Cortex of kidney (tissue), 1 donor: ENCODE data around the gene DBH.

ENCODE experiments used
- DNase-seq: peaks from one replicate; lab custom pipeline; 2025; lab: John Stamatoyannopoulos, UW

Gene DBH

DNA sequence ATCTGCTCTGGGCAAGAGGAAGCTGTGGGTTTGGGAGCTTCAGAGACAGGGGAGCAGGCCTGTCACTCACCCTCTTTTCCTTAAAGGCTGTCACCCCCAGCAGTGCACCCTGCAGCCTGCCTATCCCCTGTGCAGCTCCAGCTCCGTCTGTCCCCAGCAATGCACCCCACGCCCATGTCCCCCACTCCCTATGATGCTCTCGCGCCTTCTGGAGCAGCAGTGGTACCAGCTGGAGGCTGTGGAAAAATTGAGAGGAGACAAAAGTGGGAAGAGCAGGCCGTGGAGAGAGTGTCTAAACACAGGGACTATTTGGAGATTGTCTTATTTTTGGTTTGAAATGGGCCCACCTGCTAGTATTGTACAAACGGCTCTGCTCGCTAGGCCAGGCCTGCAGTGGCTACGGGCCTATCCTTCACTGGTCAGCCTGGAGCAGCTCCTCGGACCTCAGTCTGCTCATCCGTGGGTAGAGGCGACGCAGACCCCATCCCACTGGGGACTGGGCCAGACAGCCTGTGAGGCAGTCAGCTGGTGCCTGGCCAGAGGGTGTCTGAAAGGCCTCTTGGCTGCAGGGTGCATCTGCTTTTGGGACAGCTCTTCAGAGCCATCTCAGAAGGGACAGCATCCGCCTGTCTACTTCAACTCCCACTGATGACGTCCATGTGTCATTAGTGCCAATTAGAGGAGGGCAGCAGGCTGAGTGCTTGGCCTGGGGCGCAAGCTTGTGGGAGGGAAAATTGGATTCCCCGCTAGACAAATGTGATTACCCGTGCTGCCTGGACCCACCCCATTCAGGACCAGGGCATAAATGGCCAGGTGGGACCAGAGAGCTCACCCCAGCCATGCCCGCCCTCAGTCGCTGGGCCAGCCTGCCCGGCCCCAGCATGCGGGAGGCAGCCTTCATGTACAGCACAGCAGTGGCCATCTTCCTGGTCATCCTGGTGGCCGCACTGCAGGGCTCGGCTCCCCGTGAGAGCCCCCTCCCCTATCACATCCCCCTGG, at the start of gene DBH:
TSS of gene DBH (plus strand) at position 831 of the 999 bp plus-strand sequence. CDS start at position 840, 9 bp downstream.
- no peak for DNase-seq

DNA sequence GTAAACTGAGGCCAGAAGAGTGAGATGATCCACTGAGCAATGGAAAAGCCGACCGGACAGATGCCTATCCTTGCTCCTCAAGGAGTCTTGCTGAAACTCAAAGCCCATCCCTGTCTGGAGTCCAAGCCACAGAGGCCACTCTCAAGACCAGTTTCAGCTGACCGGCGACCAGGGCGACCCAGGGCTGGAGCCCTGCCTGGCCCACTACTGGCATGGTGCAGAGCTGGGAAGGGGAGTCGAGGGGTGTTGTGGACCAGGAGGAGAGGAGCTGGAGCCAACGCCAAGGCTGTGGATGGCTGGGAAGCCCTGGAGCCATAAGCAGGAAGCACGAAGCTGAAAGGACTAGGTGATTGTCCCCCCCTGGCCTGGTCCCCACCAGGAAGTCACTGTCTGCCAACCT, 49.1 kb upstream of the DBH start:
- DNase-seq, result no peak

DNA sequence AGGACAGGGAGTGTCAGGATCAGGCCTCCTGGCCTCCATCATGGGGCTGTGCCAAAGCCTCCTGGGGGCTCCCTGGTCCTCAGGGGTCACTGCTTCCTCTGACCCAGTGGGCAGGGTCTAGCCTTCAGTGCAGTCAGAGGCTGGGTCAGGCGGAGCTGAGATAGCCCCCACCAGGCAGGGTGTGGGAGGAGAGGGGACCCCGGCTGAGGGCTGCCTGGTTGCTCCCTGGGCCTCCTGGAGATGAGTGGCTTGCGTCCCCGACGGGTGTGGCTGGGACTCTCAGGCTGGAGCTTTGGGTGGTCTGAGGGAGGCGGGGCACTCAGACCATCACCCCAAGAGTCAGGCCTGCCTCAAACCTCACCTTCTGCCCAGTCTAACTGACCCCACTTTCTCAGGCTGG, 48.7 kb upstream of the DBH start:
- no peak for DNase-seq

DNA sequence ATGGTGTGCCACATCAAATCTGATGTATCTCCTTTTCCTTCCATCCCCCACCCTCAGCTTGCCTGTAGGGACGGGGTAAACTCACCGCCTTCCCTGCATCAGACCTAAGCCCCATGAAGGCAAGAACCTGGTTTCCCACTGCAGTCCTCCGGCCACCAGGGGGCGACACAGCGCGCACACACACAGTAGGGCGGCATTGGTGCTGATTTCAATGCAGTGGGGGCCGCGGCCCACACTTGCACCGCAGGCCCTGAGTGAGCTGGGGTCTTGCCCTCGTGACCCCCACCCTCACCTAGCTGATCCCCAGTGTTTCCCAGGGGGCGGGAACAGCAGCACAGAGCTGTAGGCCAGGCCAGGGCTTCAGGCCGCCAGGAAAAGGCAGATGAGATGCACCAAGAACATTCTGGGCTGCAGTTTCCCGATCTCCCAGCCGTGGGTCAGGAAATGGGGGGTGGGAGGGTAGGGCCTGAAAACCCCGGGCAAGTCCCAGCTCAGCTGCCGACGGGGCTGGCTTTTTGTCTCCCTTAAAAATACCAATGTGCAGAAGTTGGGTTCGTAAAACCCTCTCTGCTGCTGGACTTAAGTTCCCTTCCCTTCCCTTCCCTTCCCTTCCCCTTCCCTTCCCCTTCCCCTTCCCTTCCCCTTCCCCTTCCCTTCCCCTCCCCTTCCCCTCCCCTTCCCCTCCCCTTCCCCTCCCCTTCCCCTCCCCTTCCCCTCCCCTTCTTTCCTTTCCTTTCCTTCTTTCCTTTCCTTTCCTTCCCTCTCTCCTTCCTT, 46.5 kb upstream of the DBH start:
- no peak for DNase-seq

DNA sequence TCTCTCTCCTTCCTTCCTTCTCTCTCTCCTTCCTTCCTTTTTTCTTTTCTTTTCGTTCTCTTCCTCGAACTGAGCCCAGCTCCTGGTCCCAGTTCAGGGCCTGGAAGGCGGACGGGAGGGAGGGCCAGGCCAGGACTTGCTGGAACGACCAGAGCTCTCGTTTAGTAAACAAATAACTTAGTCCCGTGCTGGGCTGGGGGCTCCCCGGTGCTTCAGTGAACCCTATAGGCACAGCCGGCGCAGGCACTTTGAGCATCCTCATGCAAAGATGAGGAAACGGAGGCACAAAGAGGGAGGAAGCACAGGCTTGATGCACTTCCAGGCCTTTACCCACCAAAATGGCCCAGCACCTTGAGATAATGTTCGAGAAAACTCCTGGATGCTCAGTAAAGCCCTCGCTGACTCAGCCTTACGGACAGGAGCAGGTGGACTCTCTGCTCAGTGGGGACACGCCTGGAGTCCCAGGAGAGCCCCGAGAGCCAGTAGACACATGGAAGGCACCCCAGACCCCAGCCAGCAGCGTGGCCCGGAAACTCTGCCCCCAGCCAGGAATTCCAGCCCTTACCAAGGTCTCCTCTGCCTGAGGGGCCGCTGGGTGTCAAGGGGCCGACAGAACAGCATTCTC, 45.8 kb upstream of the DBH start:
- DNase-seq, result no peak

DNA sequence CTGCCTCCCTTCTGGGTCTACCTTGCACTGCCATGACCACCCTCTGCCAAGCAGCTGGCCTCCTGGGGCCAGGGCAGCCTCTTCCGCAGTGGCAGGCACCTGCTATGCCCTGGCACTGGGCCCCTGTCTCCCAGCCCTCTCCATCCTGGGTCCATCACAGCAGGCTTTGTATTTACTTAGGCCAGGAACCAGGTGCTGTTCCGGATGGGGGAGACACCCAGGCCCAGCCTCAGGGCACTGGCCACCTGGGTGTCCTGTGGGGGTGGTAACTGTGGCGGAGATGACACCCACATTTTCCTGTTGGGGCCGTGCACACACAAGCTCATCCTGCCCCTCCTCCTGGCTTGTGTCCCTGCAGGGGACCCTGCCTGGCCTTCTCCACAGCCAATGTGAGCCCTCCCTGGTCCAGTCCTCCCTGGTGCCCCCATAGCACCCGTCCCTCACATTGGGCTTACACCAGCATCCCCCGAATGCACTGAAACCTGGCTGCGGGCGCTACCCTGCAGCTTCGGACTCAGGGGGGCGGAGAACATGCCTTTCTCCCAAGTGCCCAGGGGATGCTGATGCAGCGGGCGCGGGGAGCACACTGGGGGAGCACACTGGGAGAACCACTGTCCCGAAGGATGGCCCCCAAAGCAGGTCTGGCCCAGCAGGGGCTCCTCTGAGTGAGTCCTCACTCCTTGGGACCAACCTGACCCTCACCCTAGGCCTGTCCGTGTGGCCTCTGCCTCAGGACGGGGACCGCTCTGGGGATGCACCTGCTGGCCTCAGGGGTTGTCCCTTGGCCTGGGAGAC, 44.9 kb upstream of the DBH start:
- no peak for DNase-seq

DNA sequence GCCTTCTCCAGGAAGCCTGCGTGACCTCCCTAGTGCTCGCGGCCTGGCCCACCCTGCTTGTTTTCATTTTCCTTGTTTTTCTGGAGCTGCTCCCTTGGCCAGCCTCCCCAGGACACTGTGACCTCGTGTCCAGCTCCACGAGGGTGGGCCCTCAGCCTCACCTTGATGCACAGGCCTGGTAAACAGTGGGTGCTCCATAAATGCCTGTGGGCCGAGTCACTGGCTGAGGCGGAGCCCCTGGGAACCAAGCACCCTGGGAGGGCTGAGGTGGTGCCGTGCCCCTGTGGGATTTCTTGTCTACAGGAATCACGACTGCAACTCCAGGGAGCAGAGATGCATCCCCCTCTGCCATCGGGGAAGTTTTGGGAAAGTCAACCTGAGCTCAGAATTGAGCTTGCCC, 44.2 kb upstream of the DBH start:
- no peak for DNase-seq

DNA sequence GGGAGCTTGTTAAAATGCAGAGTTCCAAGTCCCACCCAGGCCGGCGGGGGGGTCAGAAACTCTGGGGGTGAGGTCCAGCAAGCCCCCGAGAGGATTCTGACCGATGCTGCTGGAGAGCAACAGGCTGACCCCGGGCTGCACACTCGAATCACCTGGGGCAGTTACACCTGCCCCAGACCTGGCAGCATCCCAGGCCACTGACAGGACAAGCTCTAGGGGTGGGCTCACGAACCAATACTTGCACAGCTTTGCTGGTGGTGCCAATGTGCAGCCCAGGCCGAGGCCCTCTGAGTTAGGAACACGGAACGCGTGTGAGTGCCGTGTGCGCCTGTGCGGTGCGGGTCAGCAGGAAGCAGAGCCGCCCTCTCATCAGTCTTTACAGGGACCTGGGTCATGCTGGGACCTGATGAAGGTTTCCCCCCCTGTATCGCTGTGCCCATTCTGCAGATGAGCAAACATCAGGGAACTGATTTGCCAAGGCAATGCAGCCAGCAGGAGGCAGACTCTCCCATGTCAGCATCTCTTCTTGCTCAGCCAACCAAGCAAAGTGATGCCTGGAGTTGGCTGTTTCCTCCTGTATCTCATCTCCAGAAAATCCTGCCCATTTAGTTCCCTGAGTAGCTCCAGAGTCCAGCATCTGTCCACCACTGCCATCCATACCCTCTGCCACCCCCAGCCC, 43.3 kb upstream of the DBH start:
- no peak for DNase-seq

DNA sequence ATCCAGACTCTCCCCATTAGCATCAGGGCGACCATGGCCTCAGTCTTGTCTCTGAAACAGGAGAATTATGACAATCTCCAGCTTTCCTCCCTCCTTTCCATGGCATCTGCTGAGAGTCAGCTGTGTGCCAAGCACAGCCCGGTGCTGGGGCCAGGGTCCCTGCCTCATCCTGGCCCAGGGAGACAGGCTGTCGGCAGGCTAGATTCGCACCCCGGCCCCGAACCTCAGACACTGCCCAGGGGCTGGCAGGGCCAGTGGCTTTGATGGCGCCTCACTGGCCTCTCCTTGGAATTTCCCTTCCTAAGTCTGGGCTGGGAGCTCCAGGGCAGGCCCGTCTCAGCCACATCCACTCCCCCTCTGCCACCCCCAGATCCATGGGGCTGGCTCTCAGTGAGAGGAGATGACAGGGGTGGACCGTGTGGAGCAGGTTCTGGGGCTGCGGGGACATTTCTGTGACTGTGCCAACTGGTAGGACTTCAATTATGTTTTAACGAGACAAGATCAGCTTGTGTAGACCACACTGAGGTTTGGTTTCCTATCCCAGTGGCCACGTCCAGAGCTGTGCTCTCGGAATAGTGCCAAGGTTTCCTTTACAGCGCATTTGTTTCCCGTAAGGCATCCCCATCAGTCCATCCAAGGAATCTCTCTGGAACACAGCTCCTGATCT, 42.4 kb upstream of the DBH start:
- DNase-seq, result no peak

DNA sequence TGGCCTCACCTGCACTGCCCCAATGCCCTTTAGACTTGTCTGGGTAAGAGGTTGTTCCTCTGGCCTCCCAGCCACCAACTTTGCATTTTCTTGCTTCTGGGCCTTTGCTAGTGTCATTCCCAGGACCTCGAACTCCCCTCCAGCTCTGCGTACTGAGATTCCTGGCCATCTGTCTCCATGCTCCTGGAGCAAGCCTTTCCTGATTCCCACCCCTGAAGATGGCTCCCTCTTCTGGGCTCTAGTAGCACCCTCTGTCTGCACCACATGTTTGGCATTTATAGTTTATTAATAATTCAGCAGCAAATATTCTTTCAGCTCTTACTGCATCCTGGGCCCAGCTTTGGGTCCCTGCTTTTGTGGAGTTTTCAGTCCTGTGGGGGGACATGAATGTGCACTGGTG, 41.9 kb upstream of the DBH start:
- no peak for DNase-seq

DNA sequence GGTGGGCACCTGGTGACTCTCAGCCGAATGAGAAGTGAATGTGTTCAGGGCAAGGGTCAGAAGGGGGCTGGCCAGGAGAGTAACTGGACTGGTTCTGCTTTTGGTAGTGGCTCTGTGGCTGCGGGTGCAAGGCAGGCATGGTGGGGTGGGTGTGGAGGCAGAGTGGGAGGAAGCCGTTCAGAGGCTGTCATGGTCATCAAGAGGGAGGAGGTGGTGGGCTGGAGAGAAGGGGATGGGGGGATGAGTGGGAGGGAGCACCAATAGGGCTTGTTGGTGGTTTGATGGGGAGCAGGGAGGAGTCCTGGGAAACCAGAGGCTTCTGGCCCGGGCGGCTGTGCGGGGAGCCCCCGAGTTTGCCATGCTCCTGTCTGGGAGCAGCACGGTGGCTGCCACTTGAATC, 40.3 kb upstream of the DBH start:
- DNase-seq, result no peak

DNA sequence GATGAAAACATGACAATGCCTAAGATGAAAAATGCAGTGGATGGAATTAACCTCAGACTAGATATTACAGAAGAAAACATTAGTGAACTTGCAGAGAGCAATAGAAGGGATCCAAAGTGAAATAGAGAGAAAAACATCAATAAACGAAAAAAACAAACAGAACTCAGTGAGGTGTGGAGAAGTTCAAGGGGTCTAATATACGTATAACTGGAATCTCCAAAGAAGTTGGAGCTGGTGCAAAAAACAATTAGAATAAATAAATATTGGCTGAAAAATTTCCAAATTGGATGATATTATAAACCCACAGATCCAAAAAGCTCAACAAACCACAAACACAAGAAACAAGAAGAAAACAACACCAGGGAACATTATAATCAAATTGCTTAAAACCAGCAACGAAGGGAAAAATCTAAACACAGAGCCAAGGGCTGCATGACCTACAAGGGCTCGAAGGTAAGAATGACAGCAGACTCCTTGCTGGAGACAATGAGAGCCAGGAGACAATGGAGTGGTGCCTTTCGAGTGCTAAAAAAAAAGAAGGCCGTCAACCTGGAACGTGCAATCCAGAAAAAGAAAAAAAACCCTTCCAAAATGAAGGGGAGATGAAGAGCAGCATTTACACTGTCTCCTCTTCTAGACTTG, 38.7 kb upstream of the DBH start:
- no peak for DNase-seq

DNA sequence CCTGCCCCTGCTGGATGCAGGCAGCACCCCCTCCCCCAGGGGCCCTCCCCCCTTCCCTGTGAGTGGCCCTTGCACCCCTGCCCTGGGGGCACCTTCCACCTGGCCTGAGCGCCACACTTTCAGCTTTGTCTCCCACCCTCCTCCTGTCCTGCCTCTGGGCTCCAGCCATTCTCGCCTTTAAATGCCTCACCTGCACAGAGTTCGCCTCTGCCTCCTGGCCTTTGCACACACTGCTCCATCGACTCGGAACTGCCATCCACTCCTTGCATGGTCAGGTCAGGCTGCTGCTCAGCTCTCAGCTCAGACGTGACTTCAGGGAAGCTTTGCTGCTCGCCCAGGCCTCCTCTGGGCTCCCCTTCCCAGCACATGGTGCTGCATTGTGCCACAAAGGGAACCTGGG, 37.2 kb upstream of the DBH start:
- DNase-seq, result no peak

DNA sequence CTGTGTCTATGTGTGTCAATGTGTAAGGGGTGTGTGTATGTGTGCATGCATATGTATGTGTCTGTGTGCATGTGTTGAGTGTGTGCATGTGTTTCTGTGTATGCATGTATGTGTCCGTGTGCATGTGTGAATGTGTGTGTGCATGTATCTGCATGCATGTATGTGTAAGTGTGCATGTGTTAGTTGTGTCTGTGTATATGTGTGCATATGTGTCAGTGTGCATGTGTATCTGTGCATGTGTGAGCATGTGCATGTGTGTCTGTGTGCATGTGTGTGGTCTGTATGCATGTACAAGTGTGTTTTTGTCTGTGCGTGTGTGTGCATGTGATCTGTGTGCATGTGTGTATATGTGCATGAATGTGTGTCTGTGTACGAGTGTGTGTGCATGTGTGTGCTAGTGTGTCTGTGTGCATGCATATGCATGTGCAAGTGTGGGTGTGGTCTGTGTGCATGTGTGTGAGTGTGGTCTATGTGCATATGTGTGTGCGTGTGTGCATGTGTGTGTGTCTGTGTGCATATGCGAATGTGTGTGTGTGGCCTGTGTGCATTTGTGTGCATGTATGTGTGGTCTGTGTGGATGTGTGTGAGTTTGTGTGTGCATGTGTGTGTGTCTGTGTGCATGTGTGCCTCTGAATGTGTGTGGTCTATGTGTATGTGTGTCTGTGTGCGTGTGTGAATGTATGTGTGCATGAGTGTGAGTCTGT, 36.5 kb upstream of the DBH start:
- DNase-seq, result no peak

DNA sequence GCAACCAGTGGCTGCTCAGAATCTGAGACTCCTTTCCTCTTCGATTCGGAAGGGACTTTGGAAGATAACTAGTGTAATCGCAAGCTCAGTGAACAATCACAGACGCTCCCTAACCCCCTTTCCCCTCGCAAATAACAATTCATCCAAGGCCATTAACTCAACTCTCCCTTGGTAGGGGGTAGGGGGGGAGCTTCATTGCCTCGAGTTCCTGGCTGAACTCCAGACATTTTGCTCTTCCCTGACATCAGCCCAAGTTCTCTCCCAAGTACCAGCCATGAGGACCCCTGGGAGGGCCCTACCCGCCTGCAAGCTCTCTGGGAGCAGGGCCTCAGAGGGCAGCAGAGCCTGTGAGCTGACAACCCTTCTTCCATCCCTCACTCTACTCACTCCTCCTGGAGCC, 35.4 kb upstream of the DBH start:
- DNase-seq, result no peak

DNA sequence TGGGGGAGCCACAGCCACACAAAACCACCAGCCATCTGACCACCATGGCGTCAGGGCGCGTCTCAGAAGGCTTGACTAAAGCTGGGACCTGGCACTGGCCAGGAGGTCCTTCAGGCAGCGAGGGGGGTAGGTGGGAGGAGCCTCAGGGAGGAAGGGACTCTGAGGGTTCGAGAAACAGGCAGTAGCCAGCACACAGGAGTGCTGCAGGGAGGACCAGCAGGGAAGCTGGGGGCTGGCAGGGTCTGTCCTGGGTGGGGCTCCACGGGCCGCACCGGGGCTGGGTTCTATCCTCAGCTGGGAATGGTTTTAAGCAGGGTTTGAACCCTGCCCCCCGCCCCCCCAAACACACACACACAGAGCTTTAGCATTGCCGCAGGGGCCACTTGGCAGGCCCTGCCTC, 34.4 kb upstream of the DBH start:
- no peak for DNase-seq

DNA sequence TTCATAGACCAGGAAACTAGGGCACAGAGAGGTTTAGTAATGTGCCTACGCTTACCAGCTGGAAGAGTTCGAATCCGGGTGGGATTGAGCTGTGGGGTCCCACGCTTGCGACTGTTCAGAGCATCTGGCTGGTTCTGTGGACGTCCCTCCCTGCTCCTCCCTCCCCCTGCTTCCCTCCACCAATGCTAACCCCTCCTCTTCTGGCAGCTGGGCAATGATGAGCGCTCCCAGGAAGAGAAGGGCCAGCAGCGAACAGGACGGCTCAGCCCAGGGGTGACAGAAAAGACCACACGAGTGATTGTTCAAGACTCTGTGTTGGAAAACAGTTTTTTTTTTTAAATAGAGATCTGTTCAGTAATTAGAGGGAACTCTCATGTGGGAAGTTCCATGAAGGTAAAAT, 33.9 kb upstream of the DBH start:
- DNase-seq, result no peak

DNA sequence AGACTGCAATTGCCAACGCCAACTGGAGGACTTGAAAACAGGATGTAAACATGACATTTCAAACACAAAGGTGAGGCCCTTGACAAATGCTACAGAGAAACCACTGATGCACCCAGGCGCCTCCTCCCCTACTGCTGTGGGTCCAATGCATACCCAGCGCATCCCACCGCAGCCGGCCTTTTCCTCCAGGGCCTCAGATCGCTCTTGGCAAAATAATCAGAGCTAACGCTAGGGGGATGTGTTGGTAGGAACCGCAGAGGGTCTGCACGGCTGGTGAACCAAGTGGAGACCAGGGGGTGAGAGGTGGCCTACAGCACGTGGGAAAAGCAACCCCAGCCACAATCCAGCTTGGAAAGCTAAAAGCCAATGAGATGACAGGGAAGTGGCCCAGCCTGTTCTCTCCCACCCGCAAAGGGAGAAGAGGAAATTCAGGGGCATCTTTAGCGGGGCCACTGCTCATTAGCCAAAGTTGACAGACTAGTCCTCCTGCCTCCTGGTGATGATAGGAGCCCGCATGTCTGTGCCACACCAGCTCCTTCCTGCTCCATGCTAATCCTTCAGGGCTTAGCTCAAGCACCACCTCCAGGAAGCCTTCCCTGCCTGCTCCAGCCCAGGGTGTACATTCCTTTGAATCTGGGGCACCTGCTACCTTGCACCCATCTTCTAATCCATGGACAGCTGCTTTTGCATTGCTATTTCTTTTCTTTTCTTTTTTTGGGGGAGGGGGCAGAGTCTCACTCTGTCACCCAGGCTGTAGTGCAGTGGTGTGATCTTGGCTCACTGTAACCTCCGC, 32.8 kb upstream of the DBH start:
- no peak for DNase-seq

DNA sequence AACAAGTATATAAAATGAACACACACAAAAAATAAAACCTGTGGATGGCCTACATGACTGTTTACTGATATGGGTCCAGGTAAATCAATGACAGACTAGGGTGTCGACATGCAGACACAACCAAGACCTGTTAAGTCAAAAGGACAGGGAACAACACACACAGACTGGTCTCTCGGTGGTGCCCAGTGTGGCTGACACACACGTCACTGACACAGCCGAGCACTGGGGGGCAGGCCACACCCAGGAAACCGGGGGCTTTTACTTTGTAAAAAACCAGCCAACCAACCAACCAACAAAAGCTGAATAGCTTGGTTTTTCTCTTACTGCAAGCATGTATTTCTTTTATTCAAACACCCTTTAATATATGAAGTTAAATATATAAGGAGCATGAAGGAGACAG, 31.9 kb upstream of the DBH start:
- no peak for DNase-seq
